IMR-90 (cell line): ENCODE results near the gene PCYOX1L. TPM values are rescaled to one million over a fixed set of nuclear protein-coding genes. Genes with fewer than 3 reads are reported as not detected.

ENCODE experiments used
- ATAC-seq: fragments of 200-7000 bp; cut with Tn5 transposase; 2 replicates; pipeline ENCODE4 v1.9.1; 2020; ENCODE audit warnings: low read depth, mild to moderate bottlenecking, moderate library complexity
- BruUV-seq: library from RNA; stranded (reverse); fragments of 400-500 nt; replicated peaks from 2 replicates; lab custom pipeline; 2021; lab: Mats Ljungman, UMichigan
- CTCF ChIA-PET: fragments of 300-600 bp; formaldehyde crosslinking; extraction: SDS; loops from one replicate; lab custom pipeline; 2021; ENCODE audit warnings: antibody characterized with exemption; lab: Yijun Ruan, JAX
- POLR2A ChIA-PET: fragments of 300-600 bp; sonication (Branson Sonifier 250); formaldehyde crosslinking; loops from one replicate; lab custom pipeline; 2022; ENCODE audit warnings: antibody characterized with exemption; ENCODE audit not compliant: unreplicated experiment; lab: Charles Lee
- DNase-seq: peaks from one replicate; pipeline ENCODE4 v3.0.0; 2013
- H2AFZ ChIP-seq: replicated peaks from 2 replicates; pipeline ENCODE3; 2013; ENCODE audit warnings: low read length, mild to moderate bottlenecking; ENCODE audit not compliant: poor library complexity
- H2AK5ac ChIP-seq: 2 replicates; pipeline ENCODE4 v1.6.1; 2013; ENCODE audit warnings: low read depth, low read length, inconsistent platforms
- H2AK9ac ChIP-seq: replicated peaks from 2 replicates; pipeline ENCODE3; 2013; ENCODE audit warnings: mild to moderate bottlenecking, low read depth, low read length, moderate library complexity; ENCODE audit not compliant: poor library complexity
- H2BK120ac ChIP-seq: 2 replicates; pipeline ENCODE4 v1.6.1; 2013; ENCODE audit warnings: low read depth, low read length, inconsistent platforms
- H2BK15ac ChIP-seq: 3 replicates; pipeline ENCODE4 v1.6.1; 2013; ENCODE audit warnings: low read depth, low read length, inconsistent platforms
- H2BK20ac ChIP-seq: 2 replicates; pipeline ENCODE4 v1.6.1; 2013; ENCODE audit warnings: low read depth, mild to moderate bottlenecking, inconsistent platforms, low read length, moderate library complexity
- H2BK5ac ChIP-seq: 2 replicates; pipeline ENCODE4 v1.6.1; 2013; ENCODE audit warnings: mild to moderate bottlenecking, low read depth, low read length, inconsistent platforms; ENCODE audit not compliant: poor library complexity, severe bottlenecking
- H3K14ac ChIP-seq: replicated peaks from 2 replicates; pipeline ENCODE4 v1.6.1; 2013; ENCODE audit warnings: low read depth, low read length, inconsistent platforms
- H3K18ac ChIP-seq: 2 replicates; pipeline ENCODE4 v1.6.1; 2013; ENCODE audit warnings: low read depth, low read length, control low read depth
- H3K23ac ChIP-seq: 2 replicates; pipeline ENCODE4 v1.6.1; 2013; ENCODE audit warnings: low read depth, low read length, inconsistent platforms
- H3K27ac ChIP-seq: 2 replicates; pipeline ENCODE4 v1.5.1; 2013; ENCODE audit warnings: mild to moderate bottlenecking, control low read depth, low read length; ENCODE audit not compliant: insufficient read depth
- H3K27me3 ChIP-seq: 2 replicates; pipeline ENCODE4 v1.6.1; 2013; ENCODE audit warnings: low read length; ENCODE audit not compliant: control insufficient read depth, insufficient read depth
- H3K36me3 ChIP-seq: 2 replicates; pipeline ENCODE4 v1.6.1; 2013; ENCODE audit warnings: low read length, mixed read lengths; ENCODE audit not compliant: control insufficient read depth, insufficient read depth
- H3K4ac ChIP-seq: 2 replicates; pipeline ENCODE4 v1.6.1; 2013; ENCODE audit warnings: low read depth, low read length, inconsistent platforms
- H3K4me1 ChIP-seq: 2 replicates; pipeline ENCODE4 v1.6.1; 2013; ENCODE audit warnings: low read length, mixed read lengths; ENCODE audit not compliant: control insufficient read depth, insufficient read depth
- H3K4me2 ChIP-seq: 2 replicates; pipeline ENCODE4 v1.6.1; 2013; ENCODE audit warnings: low read depth, mild to moderate bottlenecking, control low read depth, low read length, moderate library complexity
- H3K4me3 ChIP-seq: 2 replicates; pipeline ENCODE4 v1.5.1; 2013; ENCODE audit warnings: low read depth, mild to moderate bottlenecking, control low read depth, low read length, moderate library complexity; ENCODE audit not compliant: insufficient read depth
- H3K56ac ChIP-seq: 2 replicates; pipeline ENCODE4 v1.6.1; 2013; ENCODE audit warnings: low read length, inconsistent platforms; ENCODE audit not compliant: insufficient read depth; ENCODE audit errors: extremely low read depth
- H3K79me1 ChIP-seq, 2 experiments: 2 replicates each; pipeline ENCODE4 v1.6.1; 2013; ENCODE audit warnings: low read length in 2 of 2, inconsistent platforms in 1 of 2, low read depth in 1 of 2
- H3K9ac ChIP-seq: 2 replicates; pipeline ENCODE4 v1.6.1; 2013; ENCODE audit warnings: low read depth, low read length, control low read depth
- H3K9me1 ChIP-seq: 2 replicates; pipeline ENCODE4 v1.6.1; 2013; ENCODE audit warnings: low read length, inconsistent platforms; ENCODE audit not compliant: insufficient read depth
- H3K9me3 ChIP-seq: 2 replicates; pipeline ENCODE4 v1.6.1; 2013; ENCODE audit warnings: low read length; ENCODE audit not compliant: control insufficient read depth, insufficient read depth
- H4K20me1 ChIP-seq: 2 replicates; pipeline ENCODE4 v1.6.1; 2013; ENCODE audit warnings: low read length, inconsistent platforms; ENCODE audit not compliant: insufficient read depth
- H4K5ac ChIP-seq: 2 replicates; pipeline ENCODE4 v1.6.1; 2013; ENCODE audit warnings: mild to moderate bottlenecking, low read depth, low read length, control low read depth
- H4K8ac ChIP-seq, 2 experiments: 2 replicates each; pipeline ENCODE4 v1.6.1; 2013; ENCODE audit warnings: low read depth in 2 of 2, low read length in 2 of 2, control low read depth in 1 of 2, inconsistent platforms in 1 of 2
- H4K91ac ChIP-seq: 2 replicates; pipeline ENCODE4 v1.6.1; 2013; ENCODE audit warnings: low read depth, low read length, inconsistent platforms; ENCODE audit not compliant: insufficient read depth
- BHLHE40 ChIP-seq: fragments of 150-350 bp; IDR thresholded peaks from 2 replicates; pipeline ENCODE4 v1.6.1; 2016; ENCODE audit warnings: mild to moderate bottlenecking, low read depth, low read length
- CEBPB ChIP-seq: IDR thresholded peaks from 2 replicates; pipeline ENCODE4 v1.6.1; 2012; ENCODE audit warnings: low read depth, low read length, improper control_type of control experiment
- CHD1 ChIP-seq: IDR thresholded peaks from 2 replicates; pipeline ENCODE4 v1.6.1; 2012; ENCODE audit warnings: low read depth, low read length, improper control_type of control experiment
- CTCF ChIP-seq: conservative IDR thresholded peaks from 2 replicates; pipeline ENCODE4 v1.5.1; 2012; ENCODE audit warnings: mild to moderate bottlenecking, low read depth, low read length, improper control_type of control experiment
- ELK1 ChIP-seq: fragments of 150-350 bp; IDR thresholded peaks from 2 replicates; pipeline ENCODE4 v1.6.1; 2016; ENCODE audit warnings: low read depth, mild to moderate bottlenecking, low read length, moderate library complexity, borderline replicate concordance
- FOS ChIP-seq: fragments of 150-350 bp; IDR thresholded peaks from 2 replicates; pipeline ENCODE4 v1.6.1; 2016; ENCODE audit warnings: low read depth, low read length
- MAFK ChIP-seq: IDR thresholded peaks from 2 replicates; pipeline ENCODE4 v1.6.1; 2012; ENCODE audit warnings: low read depth, low read length, improper control_type of control experiment
- MAZ ChIP-seq: IDR thresholded peaks from 2 replicates; pipeline ENCODE4 v1.6.1; 2012; ENCODE audit warnings: low read depth, mild to moderate bottlenecking, low read length, improper control_type of control experiment, moderate library complexity, borderline replicate concordance
- MXI1 ChIP-seq: IDR thresholded peaks from 2 replicates; pipeline ENCODE4 v1.6.1; 2012; ENCODE audit warnings: low read depth, mild to moderate bottlenecking, low read length, moderate library complexity, borderline replicate concordance
- NFE2L2 ChIP-seq: fragments of 150-350 bp; IDR thresholded peaks from 2 replicates; pipeline ENCODE4 v1.6.1; 2016; ENCODE audit warnings: low read depth, mild to moderate bottlenecking, low read length
- POLR2A ChIP-seq: IDR thresholded peaks from 2 replicates; pipeline ENCODE4 v1.6.1; 2012; ENCODE audit warnings: mild to moderate bottlenecking, low read depth, low read length
- RAD21 ChIP-seq: IDR thresholded peaks from 2 replicates; pipeline ENCODE4 v1.6.1; 2012; ENCODE audit warnings: low read length, improper control_type of control experiment
- RCOR1 ChIP-seq: IDR thresholded peaks from 2 replicates; pipeline ENCODE4 v1.6.1; 2012; ENCODE audit warnings: mild to moderate bottlenecking, low read length, improper control_type of control experiment; ENCODE audit not compliant: insufficient replicate concordance
- RFX5 ChIP-seq: IDR thresholded peaks from 2 replicates; pipeline ENCODE4 v1.8.0; 2012; ENCODE audit warnings: low read depth, mild to moderate bottlenecking, low read length, moderate library complexity
- SMC3 ChIP-seq: fragments of 150-350 bp; IDR thresholded peaks from 2 replicates; pipeline ENCODE4 v1.6.1; 2016; ENCODE audit warnings: low read depth, mild to moderate bottlenecking, antibody characterized with exemption, low read length, moderate library complexity
- WGBS, 2 experiments: methylation state at CpG; one replicate each; pipeline versions ENCODE4 v1.1.5 to v1.1.7; 2013; ENCODE audit warnings: missing lambda C conversion rate in 2 of 2; ENCODE audit not compliant: insufficient read length in 1 of 2; ENCODE audit errors: extremely low coverage in 2 of 2; 5-methylcytosine and 5-hydroxymethylcytosine counted together
- dilution Hi-C: fragments of 300-500 bp; cut with HindIII; formaldehyde crosslinking; loops from one replicate; pipeline ENCODE4 v1.14.3; 2018; ENCODE audit warnings: low sequenced_read_pairs; ENCODE audit not compliant: unreplicated experiment
- in situ Hi-C: fragments of 300-500 bp; cut with MboI; formaldehyde crosslinking; loops from 3 replicates; pipeline ENCODE4 v1.14.3; 2019; ENCODE audit warnings: low sequenced_read_pairs, inconsistent platforms, mixed read lengths
- intact Hi-C: fragments of 100-400 bp; cut with micrococcal nuclease; formaldehyde crosslinking; loops from 2 replicates; pipeline ENCODE4 v1.10.0; 2022
- polyA plus RNA-seq, 3 experiments: library from polyadenylated mRNA; depleted of rRNA; stranded (reverse); fragments of >200 nt; gene quantifications; 2 replicates each; pipeline ENCODE4 v1.2.3, GENCODE V29; 2012; ENCODE audit warnings: low replicate concordance in 1 of 3
- total RNA-seq: library from RNA; depleted of rRNA; stranded (reverse); fragments of >200 nt; gene quantifications from 2 replicates; pipeline ENCODE4 v1.2.3, GENCODE V29; 2012

PCYOX1L gene
- total and polyA plus RNA-seq, 2 of the 4 experiments (the other 2 are of a cell fraction): 7.0 to 14.3 TPM

GRCh38 chr5:149418910-149419531, 61.2 kb downstream of the PCYOX1L start:
- CTCF ChIA-PET: interaction anchor here (1.3 kb wide), 2 partner anchors 14 to 15 kb away, joined by 3 to 4 read pairs; no protein-coding TSS in a partner anchor
- peak overlapping the region; percentile 24; the same call in 1 of the 2 replicates for H3K9ac ChIP-seq
- POLR2A ChIA-PET: interaction anchor here (0.8 kb wide), 1 partner anchor 13 kb away, joined by 8 read pairs; no protein-coding TSS in a partner anchor

More at GRCh38 chr5:149418910-149419531, 61.2 kb downstream of the PCYOX1L start:
- no TSS peak for BruUV-seq
- H3K4me1 ChIP-seq: peaks cover 79% of the 10 kb centered on the region
- peak overlapping the region; percentile 8; the same call in 1 of the 2 replicates for H3K18ac ChIP-seq
- H3K14ac ChIP-seq: peak overlapping the region; percentile 50; the same call in 1 of the 2 replicates
- H3K79me1 ChIP-seq: peaks cover 17 to 87% of the 10 kb centered on the region in 2 experiments
- H2AK9ac ChIP-seq: no peak overlapping the region
- DNase-seq: no peak
- H3K27me3 ChIP-seq: no peaks in the 10 kb centered on the region
- H4K8ac ChIP-seq: peak overlapping the region; percentile 70 to 79; a peak in 3 of 4 replicates
- WGBS, 2 experiments: no CpG with 5 or more reads among the region's 6 CpGs
- H3K23ac ChIP-seq: peak overlapping the region; percentile 82
- peak overlapping the region; percentile 27; the same call in 1 of the 2 replicates for H2BK20ac ChIP-seq
- no peak for ATAC-seq
- peak overlapping the region; percentile 86 for H3K4ac ChIP-seq
- H3K27ac ChIP-seq: peak overlapping the region; percentile 99
- H4K91ac ChIP-seq: peak overlapping the region; percentile 35
- H4K20me1 ChIP-seq: peaks cover 82% of the 10 kb centered on the region
- peak overlapping the region; percentile 99 for H2BK120ac ChIP-seq
- no peak overlapping the region for H2BK15ac ChIP-seq
- peaks cover 30% of the 10 kb centered on the region for H3K9me1 ChIP-seq
- peak overlapping the region; percentile 15; the same call in 1 of the 2 replicates for H4K5ac ChIP-seq
- peaks cover 82% of the 10 kb centered on the region for H3K36me3 ChIP-seq
- H2AFZ ChIP-seq: no peak overlapping the region
- intact Hi-C loops: no loop called here
- 0 out of 2 replicates have a peak overlapping the region, but pooled peaks have one; percentile 49 for H3K56ac ChIP-seq
- dilution Hi-C loops: no loop called here
- in situ Hi-C loops: no loop called here
- TF ChIP-seq RAD21 (no peak), FOS (no peak), MAFK (no peak), MAZ (no peak), NFE2L2 (no peak), SMC3 (no peak), RFX5 (no peak), BHLHE40 (no peak), MXI1 (no peak), CHD1 (no peak), CTCF (no peak), POLR2A (no peak), RCOR1 (no peak), ELK1 (no peak), CEBPB (no peak)
- peak overlapping the region; percentile 37; the same call in 1 of the 2 replicates for H2AK5ac ChIP-seq
- no peak overlapping the region for H3K4me3 ChIP-seq
- H3K9me3 ChIP-seq: no peaks in the 10 kb centered on the region
- no peak overlapping the region for H3K4me2 ChIP-seq
- peak overlapping the region; percentile 87 for H2BK5ac ChIP-seq
